GM19238 (cell line): ENCODE data around the gene PHETA2.
"Not testable (repeated sequence)": the region's sequence is repeated elsewhere in the genome, so short reads cannot be mapped to it uniquely, and the experiment has no call there.

Source experiments
- DNase-seq: peaks from one replicate; pipeline ENCODE4 v3.0.0; 2011; ENCODE audit warnings: low spot score; ENCODE audit not compliant: insufficient read length

Gene PHETA2

GRCh38 chr22:42101199-42101598 is 27.2 kb downstream of the PHETA2 start:
- no peak for DNase-seq

GRCh38 chr22:42104332-42104860 is 30.3 kb downstream of the PHETA2 start:
- not testable (repeated sequence) for DNase-seq

GRCh38 chr22:42108848-42109247 is 34.8 kb downstream of the PHETA2 start:
- DNase-seq: no peak

- DNase-seq: no peak
These were observed 37.8 kb downstream of the PHETA2 start for GRCh38 chr22:42111798-42112197.

GRCh38 chr22:42112793-42113192 is 38.7 kb downstream of the PHETA2 start:
- not testable (repeated sequence) for DNase-seq

- no peak for DNase-seq
These were observed 40.7 kb downstream of the PHETA2 start for GRCh38 chr22:42114721-42115120.

- not testable (repeated sequence) for DNase-seq
These were observed 41.4 kb downstream of the PHETA2 start for GRCh38 chr22:42115420-42115830.

- no peak for DNase-seq
These were observed 42.9 kb downstream of the PHETA2 start for GRCh38 chr22:42116848-42117424.

GRCh38 chr22:42120231-42121021 is 46.4 kb downstream of the PHETA2 start:
- DNase-seq: peak; percentile 41

- DNase-seq: not testable (repeated sequence)
These were observed 49.5 kb downstream of the PHETA2 start for GRCh38 chr22:42123529-42123928.

GRCh38 chr22:42127606-42128005 is 53.6 kb downstream of the PHETA2 start:
- no peak for DNase-seq

GRCh38 chr22:42128007-42128406 is 54.0 kb downstream of the PHETA2 start:
- DNase-seq: not testable (repeated sequence)
